Astrocyte of the spinal cord (primary cell): ENCODE data around the gene SORBS2.
A peak's percentile ranks its signal among the peaks of the same experiment; 100 is the strongest.

Source experiments
- DNase-seq: peaks from one replicate; pipeline ENCODE4 v3.0.0; 2011; ENCODE audit warnings: low read depth, low spot score
- H3K4me3 ChIP-seq: 2 replicates; pipeline ENCODE4 v1.5.1; 2011; ENCODE audit warnings: low read depth, mild to moderate bottlenecking, low read length, moderate library complexity
- CTCF ChIP-seq: IDR thresholded peaks from 2 replicates; pipeline ENCODE4 v1.5.1; 2012; ENCODE audit warnings: low read depth, mild to moderate bottlenecking, low read length, inconsistent platforms
- in situ Hi-C: cut with HindIII; loops from 2 replicates; pipeline ENCODE4 v1.10.0; 2017; ENCODE audit warnings: low sequenced_read_pairs

Gene SORBS2

DNA sequence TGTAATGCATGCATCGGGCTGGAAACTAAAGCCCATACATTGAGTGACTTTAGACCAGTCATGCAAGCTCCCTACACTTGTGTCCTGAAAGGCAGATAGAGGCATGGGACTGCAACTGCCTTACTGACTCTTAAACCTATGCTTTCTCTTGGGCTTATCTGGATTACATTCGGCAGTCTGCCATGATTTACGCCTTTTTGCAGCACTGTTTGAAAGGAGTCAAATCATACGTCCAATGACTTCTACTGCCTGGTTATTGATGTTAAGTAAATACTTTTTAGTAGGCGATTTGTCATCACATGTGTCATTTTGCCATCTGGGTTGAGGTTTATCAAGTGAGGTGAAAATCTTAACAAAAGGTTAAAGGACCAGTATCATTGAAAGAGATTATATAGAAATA lies 31.5 kb downstream of the SORBS2 start:
- H3K4me3 ChIP-seq = no peak overlapping the region
- in situ Hi-C loops = no loop called here
- DNase-seq = no peak
- no peak for TF ChIP-seq CTCF

- no peak overlapping the region for H3K4me3 ChIP-seq
- DNase-seq = peak; percentile 56
- no peak for TF ChIP-seq CTCF
- in situ Hi-C loops = no loop called here
Observed at GRCh38 chr4:185779517-185779916, 32.5 kb downstream of the SORBS2 start.

DNA sequence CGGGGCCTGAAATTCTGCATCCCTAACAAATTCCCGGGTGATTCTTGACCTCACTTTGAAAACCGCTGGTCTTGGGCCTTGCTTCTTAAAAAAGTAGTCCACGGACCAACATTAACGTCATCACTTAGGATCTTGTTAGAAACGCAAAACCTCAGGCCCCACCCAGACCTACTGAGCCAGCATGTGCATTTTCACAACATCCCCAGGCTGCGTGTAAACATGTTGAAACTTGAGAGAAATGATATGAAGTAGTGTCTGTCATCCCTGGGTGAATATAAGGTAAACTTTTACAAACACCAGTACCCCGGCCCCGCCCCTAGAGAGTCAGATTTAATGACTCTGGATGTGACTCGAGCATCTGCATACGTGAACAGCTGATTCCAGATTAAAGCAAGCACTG lies 33.7 kb downstream of the SORBS2 start:
- no peak for DNase-seq
- H3K4me3 ChIP-seq = no peak overlapping the region
- in situ Hi-C loops = no loop called here
- no peak for TF ChIP-seq CTCF

DNA sequence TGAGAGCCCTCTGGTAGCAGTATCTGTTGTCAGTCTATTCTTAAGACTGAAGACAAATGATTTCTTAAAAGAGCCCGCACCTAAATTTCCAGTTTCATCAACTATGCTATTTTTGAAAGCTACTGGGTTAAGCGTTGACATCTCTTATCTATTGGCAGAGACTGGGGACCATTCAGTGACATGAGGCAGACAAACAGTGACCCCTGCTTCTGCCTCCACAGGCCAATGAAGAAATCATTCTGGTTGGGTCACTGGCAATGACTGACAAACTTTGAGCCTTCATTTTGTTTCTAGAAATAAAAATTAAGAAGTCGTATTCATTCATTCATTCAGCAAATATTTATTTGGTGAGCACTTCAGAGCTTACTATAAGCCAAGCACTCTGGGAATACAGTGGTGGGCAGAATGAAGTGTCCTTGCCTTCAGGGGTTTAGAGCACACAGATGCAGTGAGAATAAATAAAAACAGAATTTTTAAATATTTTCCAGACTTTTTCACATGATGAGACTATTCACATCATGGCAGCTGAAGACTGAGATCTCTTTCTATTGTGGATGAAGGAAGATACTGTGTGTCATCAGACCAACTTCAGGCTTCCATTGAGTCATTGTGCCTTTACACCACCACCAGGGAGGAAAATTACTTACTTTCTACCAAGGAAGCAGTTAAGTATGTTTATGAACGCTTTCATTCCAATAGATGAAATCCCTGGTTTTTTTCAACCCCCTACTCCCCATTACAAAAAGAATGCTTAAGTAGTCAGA lies 36.0 kb downstream of the SORBS2 start:
- no peak overlapping the region for H3K4me3 ChIP-seq
- no peak for TF ChIP-seq CTCF
- in situ Hi-C loops = no loop called here
- DNase-seq = peak; percentile 31

- peak; percentile 96 for DNase-seq
- peak; percentile 6 for TF ChIP-seq CTCF
- in situ Hi-C loops = no loop called here
- H3K4me3 ChIP-seq = peak overlapping the region; percentile 36
Observed at GRCh38 chr4:185774845-185775680, 36.9 kb downstream of the SORBS2 start.

GRCh38 chr4:185774131-185774653 lies 37.8 kb downstream of the SORBS2 start:
- peak overlapping the region; percentile 36 for H3K4me3 ChIP-seq
- in situ Hi-C loops = no loop called here
- no peak for TF ChIP-seq CTCF
- DNase-seq = peak; percentile 43
